Panc1 (cell line): ENCODE measurements around the gene CCM2. TPM values are rescaled to one million over a fixed set of nuclear protein-coding genes. Genes with fewer than 3 reads are reported as not detected.

Source experiments
- ATAC-seq: fragments of 200-7000 bp; cut with Tn5 transposase; 2 replicates; pipeline ENCODE4 v1.9.1; 2020; ENCODE audit warnings: mild to moderate bottlenecking, moderate library complexity
- BruUV-seq: library from RNA; stranded (reverse); fragments of 400-500 nt; replicated peaks from 2 replicates; lab custom pipeline; 2021; lab: Mats Ljungman, UMichigan
- CTCF ChIA-PET: fragments of 300-600 bp; sonication (Branson Sonifier 250); formaldehyde crosslinking; loops from one replicate; lab custom pipeline; 2022; ENCODE audit warnings: antibody characterized with exemption; lab: Charles Lee
- POLR2A ChIA-PET: fragments of 300-600 bp; sonication (Branson Sonifier 250); formaldehyde crosslinking; loops from one replicate; lab custom pipeline; 2022; ENCODE audit warnings: antibody characterized with exemption; lab: Charles Lee
- DNase-seq: peaks from one replicate; pipeline ENCODE4 v3.0.0-alpha.2; 2010; ENCODE audit warnings: low read depth, low spot score
- H3K27ac ChIP-seq: 2 replicates; pipeline ENCODE4 v1.5.1; 2011; ENCODE audit warnings: mild to moderate bottlenecking, low read length, inconsistent platforms
- H3K27me3 ChIP-seq: fragments of 200-500 bp; sonication (Bioruptor generic); 2 replicates; pipeline ENCODE4 v1.6.0; 2014; ENCODE audit warnings: low read length, inconsistent platforms; ENCODE audit not compliant: control insufficient read depth, insufficient read depth
- H3K36me3 ChIP-seq: fragments of 200-500 bp; sonication (Bioruptor generic); 2 replicates; pipeline ENCODE4 v1.5.1; 2014; ENCODE audit warnings: inconsistent platforms, mild to moderate bottlenecking, low read length, moderate library complexity; ENCODE audit not compliant: control insufficient read depth, insufficient read depth
- H3K4me1 ChIP-seq: 2 replicates; pipeline ENCODE4 v1.5.1; 2011; ENCODE audit warnings: inconsistent platforms, mild to moderate bottlenecking, low read length, moderate library complexity; ENCODE audit not compliant: control insufficient read depth, insufficient read depth
- H3K4me3 ChIP-seq, 2 experiments: 2 replicates each; pipeline ENCODE4 v1.5.1; 2011 to 2012; ENCODE audit warnings: low read depth in 2 of 2, low read length in 2 of 2, mild to moderate bottlenecking in 2 of 2, inconsistent platforms in 1 of 2, moderate library complexity in 1 of 2
- H3K9me3 ChIP-seq: fragments of 200-500 bp; sonication (Bioruptor generic); 2 replicates; pipeline ENCODE4 v1.5.1; 2014; ENCODE audit warnings: low read depth, mild to moderate bottlenecking, inconsistent platforms, low read length, moderate library complexity; ENCODE audit not compliant: control insufficient read depth, insufficient read depth
- CTCF ChIP-seq: fragments of 450-650 bp; IDR thresholded peaks from 2 replicates; pipeline ENCODE4 v1.5.1; 2017; ENCODE audit warnings: mild to moderate bottlenecking
- POLR2AphosphoS5 ChIP-seq: IDR thresholded peaks from 2 replicates; pipeline ENCODE4 v1.6.1; 2012; ENCODE audit warnings: mild to moderate bottlenecking, low read depth, low read length, moderate library complexity
- REST ChIP-seq, 2 experiments: IDR thresholded peaks; 2 replicates each; pipeline ENCODE4 v1.6.1; 2011 to 2012; ENCODE audit warnings: low read depth in 2 of 2, control low read depth in 1 of 2, low read length in 1 of 2, mild to moderate bottlenecking in 1 of 2, moderate library complexity in 1 of 2; ENCODE audit not compliant: insufficient read depth in 1 of 2
- SIN3A ChIP-seq: IDR thresholded peaks from 2 replicates; pipeline ENCODE4 v1.6.1; 2012; ENCODE audit warnings: low read depth, mild to moderate bottlenecking, low read length, moderate library complexity, borderline replicate concordance; ENCODE audit not compliant: insufficient read depth
- TCF7L2 ChIP-seq: IDR thresholded peaks from 2 replicates; pipeline ENCODE4 v1.6.1; 2011; ENCODE audit warnings: mild to moderate bottlenecking, low read depth, low read length, inconsistent platforms
- in situ Hi-C: cut with HindIII; loops from 2 replicates; pipeline ENCODE4 v1.10.0; 2016; ENCODE audit warnings: low sequenced_read_pairs, low pct_unique_long_range_greater_than_20kb
- intact Hi-C: fragments of 100-400 bp; cut with micrococcal nuclease; formaldehyde crosslinking; loops from one replicate; pipeline ENCODE4 v1.10.0; 2022; ENCODE audit not compliant: unreplicated experiment
- total RNA-seq: library from RNA; stranded (reverse); gene quantifications from one replicate; pipeline ENCODE4 v1.2.1, GENCODE V29; 2021; ENCODE audit not compliant: unreplicated experiment

The CCM2 gene
- total RNA-seq, 1 experiment from 2014 or later: 97.1 TPM

- DNase-seq: no peak
- H3K36me3 ChIP-seq: peaks cover 2% of the 10 kb centered on the region; the same call in 1 of the 2 replicates
- no peak overlapping the region for H3K4me3 ChIP-seq
- ChIA-PET POLR2A (no interaction called here), CTCF (no interaction called here)
- BruUV-seq: no TSS peak
- ATAC-seq: no peak
- intact Hi-C loops (no loop called here), in situ Hi-C loops (no loop called here)
- no peak overlapping the region for H3K27ac ChIP-seq
- H3K9me3 ChIP-seq: no peaks in the 10 kb centered on the region
- H3K4me1 ChIP-seq: no peaks in the 10 kb centered on the region
- TF ChIP-seq TCF7L2 (no peak), POLR2AphosphoS5 (no peak), CTCF (no peak), SIN3A (no peak), REST (IDR thresholded peaks at IDR 0.05; ENCODE audit: insufficient read depth in 1 of 2, low read depth in 2 of 2, low read length in 1 of 2) (no peak)
- no peaks in the 10 kb centered on the region for H3K27me3 ChIP-seq
These were observed 61.4 kb downstream of the CCM2 start for GRCh38 chr7:45061352-45061751.

- Histone ChIP-seq H3K9me3 (no peaks in the 10 kb centered on the region), H3K4me1 (no peaks in the 10 kb centered on the region), H3K27me3 (no peaks in the 10 kb centered on the region), H3K36me3 (peaks cover 2% of the 10 kb centered on the region; the same call in 1 of the 2 replicates), H3K27ac (no peak overlapping the region), H3K4me3 (no peak overlapping the region)
- in situ Hi-C loops: no loop called here
- intact Hi-C loops: no loop called here
- ATAC-seq: no peak
- no peak for DNase-seq
- ChIA-PET POLR2A (no interaction called here), CTCF (no interaction called here)
- TF ChIP-seq CTCF (no peak), POLR2AphosphoS5 (no peak)
- no TSS peak for BruUV-seq
These were observed 61.9 kb downstream of the CCM2 start for GRCh38 chr7:45061806-45062425.
